Body of pancreas (tissue), 4 donors: ENCODE measurements around the gene BRMS1. TPM values are rescaled to one million over a fixed set of nuclear protein-coding genes. Genes with fewer than 3 reads are reported as not detected.
A peak's percentile ranks its signal among the peaks of the same experiment; 100 is the strongest.

Source experiments
- ATAC-seq: fragments of 150-250 bp; one replicate; pipeline ENCODE4 v1.9.1; 2016
- DNase-seq, 4 donors: peaks; one replicate each; pipeline ENCODE4 v3.0.0-alpha.2; 2019
- H3K27ac ChIP-seq, 4 donors: fragments of 200-600 bp; sonication (generic); 1 replicate in 3 of 4; 2 replicates in 1 of 4; pipeline versions ENCODE4 v1.5.1 to v1.6.1; 2016 to 2019; ENCODE audit warnings: mild to moderate bottlenecking in 1 of 4, mixed read lengths in 1 of 4, moderate library complexity in 1 of 4
- H3K27me3 ChIP-seq, 2 donors: fragments of 200-600 bp; sonication (generic); one replicate each; pipeline ENCODE4 v1.6.0; 2016; ENCODE audit warnings: mild to moderate bottlenecking in 1 of 2
- H3K36me3 ChIP-seq, 2 donors: fragments of 200-600 bp; sonication (generic); replicated peaks in 1 of 2; 2 replicates each; pipeline ENCODE4 v1.5.1; 2016; ENCODE audit warnings: low read depth in 2 of 2; ENCODE audit not compliant: insufficient read depth in 1 of 2
- H3K4me1 ChIP-seq: fragments of 200-600 bp; sonication (generic); one replicate; pipeline ENCODE4 v1.6.0; 2016
- H3K4me3 ChIP-seq, 2 donors: fragments of 200-600 bp; sonication (generic); 1 replicate in 1 of 2; 2 replicates in 1 of 2; pipeline ENCODE4 v1.5.1; 2016 to 2019
- H3K9me3 ChIP-seq, 3 donors: fragments of 200-600 bp; sonication (generic); 1 replicate in 2 of 3; 2 replicates in 1 of 3; pipeline ENCODE4 v1.5.1; 2016
- CTCF ChIP-seq, 7 experiments: fragments of 450-650 bp in 4 of 7; fragments of 200-600 bp in 3 of 7; sonication (generic) in 3 of 7; IDR thresholded peaks; one replicate each; pipeline ENCODE4 v1.5.1; 2016 to 2019; ENCODE audit warnings: antibody characterized with exemption in 7 of 7
- POLR2A ChIP-seq, 3 donors: fragments of 450-650 bp; IDR thresholded peaks; one replicate each; pipeline ENCODE4 v1.6.1; 2016; ENCODE audit warnings: antibody characterized with exemption in 3 of 3, mild to moderate bottlenecking in 2 of 3
- WGBS, 2 donors: methylation state at CpG; one replicate each; pipeline ENCODE4 v1.1.5; 2017; 5-methylcytosine and 5-hydroxymethylcytosine counted together
- intact Hi-C: fragments of 100-400 bp; cut with DNase I; formaldehyde crosslinking; loops from one replicate; pipeline ENCODE4 v1.15.1; 2023
- total RNA-seq, 2 donors: library from RNA; depleted of rRNA; stranded (reverse); fragments of >200 nt; gene quantifications; one replicate each; pipeline ENCODE4 v1.1.0, GENCODE V29; 2016

BRMS1 gene
- total RNA-seq, 2 donors from 2014 or later, result 19.4 to 23.1 TPM

GRCh38 chr11:66335531-66336233 is 9.2 kb downstream of the BRMS1 start:
- peak overlapping the region in 3 of 4 donors; percentile 31 to 74 (median 69) for H3K27ac ChIP-seq
- no peaks in the 10 kb centered on the region for H3K27me3 ChIP-seq
- H3K4me1 ChIP-seq, result peaks cover 30% of the 10 kb centered on the region
- DNase-seq, result no peak
- peaks cover 0 to 6% of the 10 kb centered on the region in 2 donors for H3K36me3 ChIP-seq
- peak; percentile 29 for ATAC-seq
- WGBS, 2 donors, result 20 to 21% methylated on average over 20 to 33 of the region's 35 CpGs
- no peak for TF ChIP-seq CTCF (IDR thresholded peaks at IDR 0.05)
- TF ChIP-seq POLR2A (IDR thresholded peaks at IDR 0.05), result no peak
- intact Hi-C loops, result no loop called here
- peak overlapping the region in 1 of 2 donors; percentile 18 for H3K4me3 ChIP-seq
- H3K9me3 ChIP-seq, result no peaks in the 10 kb centered on the region

GRCh38 chr11:66334605-66335442 is 10.1 kb downstream of the BRMS1 start:
- peaks cover 0 to 2% of the 10 kb centered on the region in 2 donors for H3K36me3 ChIP-seq
- H3K4me3 ChIP-seq, result no peak overlapping the region
- TF ChIP-seq POLR2A (IDR thresholded peaks at IDR 0.05), result no peak
- no peaks in the 10 kb centered on the region for H3K9me3 ChIP-seq
- 78 to 94% methylated on average over 9 to 25 of the region's 42 CpGs for WGBS, 2 donors
- H3K4me1 ChIP-seq, result peaks cover 30% of the 10 kb centered on the region
- no peak for DNase-seq
- intact Hi-C loops, result no loop called here
- H3K27ac ChIP-seq, result no peak overlapping the region
- no peaks in the 10 kb centered on the region for H3K27me3 ChIP-seq
- no peak for ATAC-seq

- Histone ChIP-seq H3K4me1 (peaks cover 30% of the 10 kb centered on the region), H3K36me3 (peaks cover 0 to 2% of the 10 kb centered on the region in 2 donors), H3K27ac (no peak overlapping the region), H3K27me3 (no peaks in the 10 kb centered on the region), H3K9me3 (no peaks in the 10 kb centered on the region), H3K4me3 (no peak overlapping the region)
- ATAC-seq, result no peak
- intact Hi-C loops, result no loop called here
- 84 to 96% methylated on average over 9 to 27 of the region's 29 CpGs for WGBS, 2 donors
- DNase-seq, result no peak
- no peak for TF ChIP-seq CTCF (IDR thresholded peaks at IDR 0.05)
- no peak for TF ChIP-seq POLR2A (IDR thresholded peaks at IDR 0.05)
Measured at GRCh38 chr11:66333896-66334604, 10.9 kb downstream of the BRMS1 start.

GRCh38 chr11:66333220-66333877 is 11.6 kb downstream of the BRMS1 start:
- intact Hi-C loops, result no loop called here
- no peak for ATAC-seq
- Histone ChIP-seq H3K4me3 (no peak overlapping the region), H3K36me3 (no peaks in the 10 kb centered on the region), H3K4me1 (peaks cover 35% of the 10 kb centered on the region), H3K9me3 (no peaks in the 10 kb centered on the region), H3K27me3 (no peaks in the 10 kb centered on the region), H3K27ac (no peak overlapping the region)
- TF ChIP-seq CTCF (IDR thresholded peaks at IDR 0.05) (no peak), POLR2A (IDR thresholded peaks at IDR 0.05) (no peak)
- WGBS, 2 donors, result 90 to 97% methylated on average over 9 to 18 of the region's 19 CpGs
- no peak for DNase-seq
